Testis (tissue), 2 donors: Measurements from ENCODE around the gene CSH1.

Experiments used
- CTCF ChIP-seq, 3 experiments: fragments of 450-650 bp in 2 of 3; fragments of 200-600 bp in 1 of 3; sonication (generic) in 1 of 3; IDR thresholded peaks; one replicate each; pipeline ENCODE4 v1.5.1; 2016 to 2019; ENCODE audit warnings: antibody characterized with exemption in 3 of 3, mild to moderate bottlenecking in 2 of 3, moderate library complexity in 1 of 3
- POLR2A ChIP-seq: fragments of 450-650 bp; IDR thresholded peaks from one replicate; pipeline ENCODE4 v1.6.1; 2017; ENCODE audit warnings: antibody characterized with exemption, mild to moderate bottlenecking, moderate library complexity

GRCh38 chr17:63940584-63940983 lies 44.2 kb upstream of the CSH1 start:
- TF ChIP-seq POLR2A (no peak), CTCF (IDR thresholded peaks at IDR 0.05) (no peak)
